Endothelial cell of umbilical vein (primary cell): ENCODE measurements around the gene STK39. TPM values are rescaled to one million over a fixed set of nuclear protein-coding genes. Genes with fewer than 3 reads are reported as not detected.

Experiments
- BruUV-seq: library from RNA; stranded (reverse); fragments of 400-500 nt; replicated peaks from 2 replicates; lab custom pipeline; 2021; lab: Mats Ljungman, UMichigan
- CTCF ChIA-PET: fragments of 300-600, 350-600 bp; sonication (Branson Sonifier 250); formaldehyde crosslinking; loops from one replicate; lab custom pipeline; 2021; ENCODE audit warnings: antibody characterized with exemption, inconsistent platforms; lab: Charles Lee
- POLR2A ChIA-PET: fragments of 300-600, 350-600 bp; sonication (Branson Sonifier 250); formaldehyde crosslinking; loops from one replicate; lab custom pipeline; 2021; ENCODE audit warnings: antibody characterized with exemption, inconsistent platforms; lab: Charles Lee
- DNase-seq: peaks from one replicate; pipeline ENCODE4 v3.0.0-alpha.2; 2011; ENCODE audit warnings: low read depth, low spot score
- FAIRE-seq: peaks from 2 replicates; lab custom pipeline; 2011; peaks lifted over from hg19 to GRCh38; lab: Jason Lieb, UNC
- H2AFZ ChIP-seq: 2 replicates; pipeline ENCODE4 v1.6.0; 2012; ENCODE audit warnings: low read depth, low read length, control low read depth, inconsistent platforms
- H3K27ac ChIP-seq: 2 replicates; pipeline ENCODE4 v1.5.1; 2011; ENCODE audit warnings: low read depth, mild to moderate bottlenecking, control low read depth, low read length, moderate library complexity; ENCODE audit not compliant: insufficient read depth
- H3K27me3 ChIP-seq, 2 experiments: 2 replicates each; pipeline versions ENCODE4 v1.6.0 to v1.6.1; 2011; ENCODE audit warnings: low read length in 2 of 2, mixed read lengths in 1 of 2; ENCODE audit not compliant: control insufficient read depth in 2 of 2, insufficient read depth in 2 of 2
- H3K36me3 ChIP-seq, 2 experiments: 2 replicates in 1 of 2; 3 replicates in 1 of 2; pipeline ENCODE4 v1.5.1; 2011; ENCODE audit warnings: low read length in 2 of 2, mild to moderate bottlenecking in 1 of 2, moderate library complexity in 1 of 2; ENCODE audit not compliant: control insufficient read depth in 2 of 2, insufficient read depth in 2 of 2; ENCODE audit errors: extremely low read depth in 1 of 2
- H3K4me1 ChIP-seq: 3 replicates; pipeline ENCODE4 v1.5.1; 2011; ENCODE audit warnings: mild to moderate bottlenecking, low read length; ENCODE audit not compliant: control insufficient read depth, insufficient read depth; ENCODE audit errors: extremely low read depth
- H3K4me2 ChIP-seq: 2 replicates; pipeline ENCODE4 v1.6.1; 2011; ENCODE audit warnings: low read length, control low read depth, mixed read lengths; ENCODE audit not compliant: insufficient read depth
- H3K4me3 ChIP-seq, 3 experiments: fragments of 200-600 bp in 1 of 3; sonication (generic), shearing (Covaris generic) in 1 of 3; replicated peaks in 1 of 3; 2 replicates each; pipeline ENCODE4 v1.5.1; 2011 to 2016; ENCODE audit warnings: control low read depth in 3 of 3, low read length in 3 of 3, mild to moderate bottlenecking in 2 of 3, inconsistent platforms in 1 of 3, low read depth in 1 of 3, moderate library complexity in 1 of 3; ENCODE audit not compliant: insufficient read depth in 1 of 3
- H3K79me2 ChIP-seq: 2 replicates; pipeline ENCODE4 v1.6.0; 2012; ENCODE audit warnings: low read length, inconsistent platforms; ENCODE audit not compliant: control insufficient read depth, insufficient read depth
- H3K9ac ChIP-seq: replicated peaks from 2 replicates; pipeline ENCODE3; 2011; ENCODE audit warnings: low read length, control low read depth; ENCODE audit not compliant: insufficient read depth; ENCODE audit errors: extremely low read depth
- H3K9me1 ChIP-seq: replicated peaks from 3 replicates; pipeline ENCODE4 v1.6.0; 2011; ENCODE audit warnings: mild to moderate bottlenecking, low read length; ENCODE audit not compliant: control insufficient read depth, insufficient read depth; ENCODE audit errors: extremely low read depth
- H3K9me3 ChIP-seq: replicated peaks from 2 replicates; pipeline ENCODE4 v1.5.1; 2012; ENCODE audit warnings: low read length, inconsistent platforms; ENCODE audit not compliant: control insufficient read depth, insufficient read depth
- H4K20me1 ChIP-seq: replicated peaks from 2 replicates; pipeline ENCODE3; 2011; ENCODE audit warnings: mild to moderate bottlenecking, low read length; ENCODE audit not compliant: control insufficient read depth, insufficient read depth; ENCODE audit errors: extremely low read depth
- CTCF ChIP-seq, 2 donors: IDR thresholded peaks; 1 replicate in 1 of 2; 2 replicates in 1 of 2; pipeline ENCODE4 v1.5.1; 2011; ENCODE audit warnings: low read length in 2 of 2, mild to moderate bottlenecking in 2 of 2, moderate library complexity in 2 of 2, control low read depth in 1 of 2, inconsistent platforms in 1 of 2, low read depth in 1 of 2; ENCODE audit not compliant: insufficient read depth in 1 of 2; ENCODE audit errors: extremely low read depth in 1 of 2
- EZH2 ChIP-seq: IDR thresholded peaks from 2 replicates; pipeline ENCODE4 v1.6.1; 2012; ENCODE audit warnings: borderline replicate concordance, low read depth, mild to moderate bottlenecking, moderate library complexity, low read length, inconsistent platforms; ENCODE audit not compliant: severe bottlenecking
- FOS ChIP-seq: IDR thresholded peaks from 2 replicates; pipeline ENCODE4 v1.6.1; 2011; ENCODE audit warnings: mild to moderate bottlenecking, low read length, moderate library complexity, borderline replicate concordance; ENCODE audit not compliant: insufficient read depth
- GATA2 ChIP-seq: IDR thresholded peaks from 2 replicates; pipeline ENCODE4 v1.7.0; 2011; ENCODE audit warnings: low read depth, mild to moderate bottlenecking, moderate library complexity, mixed read lengths, low read length; ENCODE audit not compliant: insufficient read length, insufficient read depth
- JUN ChIP-seq: IDR thresholded peaks from 2 replicates; pipeline ENCODE4 v1.6.1; 2011; ENCODE audit warnings: borderline replicate concordance, low read depth; ENCODE audit not compliant: insufficient read length, insufficient read depth
- MAX ChIP-seq: IDR thresholded peaks from 2 replicates; pipeline ENCODE4 v1.6.1; 2011; ENCODE audit not compliant: insufficient read depth, insufficient read length
- MYC ChIP-seq: IDR thresholded peaks from one replicate; pipeline ENCODE4 v1.6.1; 2011; ENCODE audit warnings: mild to moderate bottlenecking, low read depth, low read length
- POLR2A ChIP-seq: IDR thresholded peaks from 2 replicates; pipeline ENCODE4 v1.6.1; 2012; ENCODE audit warnings: low read depth, mild to moderate bottlenecking, control low read depth, low read length
- POLR2AphosphoS5 ChIP-seq: IDR thresholded peaks from 2 replicates; pipeline ENCODE4 v1.6.1; 2012; ENCODE audit warnings: low read depth, mild to moderate bottlenecking, control low read depth, low read length, moderate library complexity; ENCODE audit not compliant: insufficient read depth
- dilution Hi-C: fragments of 300-500 bp; cut with MboI; formaldehyde crosslinking; loops from one replicate; pipeline ENCODE4 v1.15.0; 2019; ENCODE audit warnings: low sequenced_read_pairs; ENCODE audit not compliant: extremely low pct_ligation_motif_present
- intact Hi-C: fragments of 100-400 bp; cut with micrococcal nuclease; formaldehyde crosslinking; loops from one replicate; pipeline ENCODE4 v1.10.0; 2022
- polyA plus RNA-seq, 4 experiments: library from polyadenylated mRNA; depleted of rRNA in 3 of 4; stranded (reverse) in 3 of 4; unstranded in 1 of 4; fragments of >200 nt; gene quantifications; 2 replicates each; pipeline versions ENCODE4 v1.2.1 to v1.2.3, GENCODE V29; 2011 to 2012; ENCODE audit warnings: missing spikeins in 1 of 4
- total RNA-seq: library from RNA; stranded (reverse); gene quantifications from 2 replicates; pipeline ENCODE4 v1.2.3, GENCODE V29; 2021

The STK39 gene
- total and polyA plus RNA-seq, 2 donors (not counting 3 experiments of a cell fraction or from before 2014, with no cell fraction given) = 4.6 to 13.1 TPM

DNA sequence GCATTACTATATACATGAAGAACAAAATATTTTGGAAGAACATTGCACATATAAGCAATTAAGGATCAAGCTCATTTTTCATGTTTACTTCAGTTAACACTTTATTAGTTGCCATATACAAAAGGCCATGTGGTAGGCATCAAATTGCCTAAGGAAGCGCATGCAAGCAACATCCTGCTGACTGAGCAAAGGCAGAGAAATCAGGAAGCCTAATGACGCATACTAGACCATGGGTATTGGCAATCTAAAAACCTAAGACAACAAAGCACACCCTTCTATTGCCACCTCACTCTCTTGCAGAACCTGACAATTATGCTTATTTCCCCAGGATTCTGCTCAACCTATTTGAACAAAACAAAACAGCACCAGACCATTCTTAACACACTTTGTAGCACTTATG lies 171.9 kb downstream of the STK39 start:
- H3K36me3 ChIP-seq = no peaks in the 10 kb centered on the region
- H3K4me1 ChIP-seq = no peaks in the 10 kb centered on the region
- no peak overlapping the region for H2AFZ ChIP-seq
- intact Hi-C loops = no loop called here
- H3K9ac ChIP-seq = no peak overlapping the region
- TF ChIP-seq FOS (no peak), MAX (no peak), EZH2 (no peak), POLR2A (no peak), GATA2 (no peak), POLR2AphosphoS5 (no peak), CTCF (IDR thresholded peaks at IDR 0.05; ENCODE audit: extremely low read depth in 1 of 2, insufficient read depth in 1 of 2, low read depth in 1 of 2, low read length in 2 of 2) (no peak), JUN (no peak), MYC (no peak)
- no peak overlapping the region for H3K4me3 ChIP-seq
- H3K9me1 ChIP-seq = no peaks in the 10 kb centered on the region
- no peak overlapping the region for H3K4me2 ChIP-seq
- no peaks in the 10 kb centered on the region for H3K9me3 ChIP-seq
- dilution Hi-C loops = no loop called here
- H4K20me1 ChIP-seq = no peaks in the 10 kb centered on the region
- DNase-seq (no peak), FAIRE-seq (no peak)
- no peaks in the 10 kb centered on the region for H3K27me3 ChIP-seq
- CTCF ChIA-PET = interaction anchor here (2.2 kb wide), 1 partner anchor 43 kb away, joined by 7 read pairs; no protein-coding TSS in a partner anchor
- no TSS peak for BruUV-seq
- H3K79me2 ChIP-seq = no peaks in the 10 kb centered on the region
- POLR2A ChIA-PET = no interaction called here
- no peak overlapping the region for H3K27ac ChIP-seq
